Left lung (tissue), 10 donors: Measurements from ENCODE around the gene RPS15. TPM values are rescaled to one million over a fixed set of nuclear protein-coding genes. Genes with fewer than 3 reads are reported as not detected.
A peak's percentile ranks its signal among the peaks of the same experiment; 100 is the strongest.
"Not testable (repeated sequence)": the region's sequence is repeated elsewhere in the genome, so short reads cannot be mapped to it uniquely, and the experiment has no call there.

Source experiments
- ATAC-seq: fragments of 200-7000 bp; cut with Tn5 transposase; one replicate; pipeline ENCODE4 v1.9.1; 2020; ENCODE audit warnings: moderate library complexity
- DNase-seq, 4 donors: peaks; one replicate each; pipeline ENCODE4 v3.0.0-alpha.2; 2013 to 2020
- H3K27ac ChIP-seq, 2 donors: fragments of 200-600 bp; sonication (generic) in 1 of 2; one replicate each; pipeline versions ENCODE4 v1.5.0 to v1.8.0; 2020 to 2021
- H3K27me3 ChIP-seq, 2 donors: fragments of 200-600 bp; sonication (generic) in 1 of 2; one replicate each; pipeline versions ENCODE4 v1.5.0 to v1.8.0; 2020 to 2021
- H3K36me3 ChIP-seq, 2 donors: fragments of 200-600 bp; sonication (generic) in 1 of 2; one replicate each; pipeline versions ENCODE4 v1.5.0 to v1.8.0; 2020 to 2021
- H3K4me1 ChIP-seq, 2 donors: fragments of 200-600 bp; one replicate each; pipeline ENCODE4 v1.8.0; 2021
- H3K4me3 ChIP-seq, 2 donors: fragments of 200-600 bp; sonication (generic) in 1 of 2; one replicate each; pipeline versions ENCODE4 v1.5.0 to v1.8.0; 2020 to 2021; ENCODE audit warnings: mild to moderate bottlenecking in 1 of 2
- H3K9me3 ChIP-seq, 2 donors: fragments of 200-600 bp; sonication (generic) in 1 of 2; one replicate each; pipeline versions ENCODE4 v1.5.0 to v1.8.0; 2020 to 2021
- intact Hi-C, 2 donors: fragments of 100-400 bp; cut with DNase I; formaldehyde crosslinking; loops; one replicate each; pipeline versions ENCODE4 v1.11.2 to v1.14.2; 2022
- polyA plus RNA-seq, 6 donors: library from polyadenylated mRNA; unstranded; fragments of 120-200 nt; gene quantifications; one replicate each; pipeline ENCODE4 v1.2.1, GENCODE V29; 2013; ENCODE audit not compliant: insufficient read length in 6 of 6
- total RNA-seq, 2 donors: library from RNA; stranded (reverse); fragmentation: NEBNext Ultra II Directional; extraction: Animal tissue kit (Norgen Biotek cat#: 25700); gene quantifications; one replicate each; pipeline ENCODE4 v1.2.1, GENCODE V29; 2021
- TF ChIP-seq, protein P1 (sequence below), 2 donors: fragments of 200-600 bp; sonication (generic) in 1 of 2; IDR thresholded peaks; one replicate each; pipeline versions ENCODE4 v1.5.0 to v1.8.0; 2021; ENCODE audit warnings: antibody characterized with exemption in 2 of 2
- donor health status: DM: no; HTN: yes; CAD: no.
- donor health status: DM: no; HTN: no; CAD: no.

RPS15 gene
- total and polyA plus RNA-seq, 8 donors, result 673 to 987 (median 836) TPM

DNA sequence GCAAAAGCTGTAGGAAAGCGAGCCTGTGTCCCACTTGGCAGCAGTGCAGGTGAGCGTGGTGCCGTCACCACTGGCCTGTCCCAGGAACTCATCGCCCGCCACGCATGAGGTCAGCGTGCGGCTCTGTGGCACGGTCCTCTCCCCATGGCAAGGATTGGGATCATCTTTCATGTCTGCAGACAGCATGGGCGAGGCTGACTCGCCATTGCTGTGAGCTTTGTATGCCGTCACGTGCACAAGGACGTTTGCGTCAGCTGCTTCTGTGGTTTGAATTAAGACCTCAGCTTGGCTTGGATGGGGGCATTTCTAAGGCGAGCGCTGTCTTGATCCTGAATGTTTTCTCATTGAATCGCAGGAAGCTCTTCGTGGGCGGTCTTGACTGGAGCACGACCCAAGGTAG is 21.1 kb upstream of the RPS15 start:
- intact Hi-C loops, result no loop called here
- no peak overlapping the region for H3K4me3 ChIP-seq
- no peaks in the 10 kb centered on the region for H3K9me3 ChIP-seq
- H3K4me1 ChIP-seq, result peaks cover 36 to 60% of the 10 kb centered on the region in 2 donors
- ATAC-seq (no peak), DNase-seq (no peak)
- no peaks in the 10 kb centered on the region for H3K27me3 ChIP-seq
- peaks cover 6 to 64% of the 10 kb centered on the region in 2 donors for H3K36me3 ChIP-seq
- peak overlapping the region in 1 of 2 donors; percentile 78 for H3K27ac ChIP-seq
- TF ChIP-seq, protein P1, sequence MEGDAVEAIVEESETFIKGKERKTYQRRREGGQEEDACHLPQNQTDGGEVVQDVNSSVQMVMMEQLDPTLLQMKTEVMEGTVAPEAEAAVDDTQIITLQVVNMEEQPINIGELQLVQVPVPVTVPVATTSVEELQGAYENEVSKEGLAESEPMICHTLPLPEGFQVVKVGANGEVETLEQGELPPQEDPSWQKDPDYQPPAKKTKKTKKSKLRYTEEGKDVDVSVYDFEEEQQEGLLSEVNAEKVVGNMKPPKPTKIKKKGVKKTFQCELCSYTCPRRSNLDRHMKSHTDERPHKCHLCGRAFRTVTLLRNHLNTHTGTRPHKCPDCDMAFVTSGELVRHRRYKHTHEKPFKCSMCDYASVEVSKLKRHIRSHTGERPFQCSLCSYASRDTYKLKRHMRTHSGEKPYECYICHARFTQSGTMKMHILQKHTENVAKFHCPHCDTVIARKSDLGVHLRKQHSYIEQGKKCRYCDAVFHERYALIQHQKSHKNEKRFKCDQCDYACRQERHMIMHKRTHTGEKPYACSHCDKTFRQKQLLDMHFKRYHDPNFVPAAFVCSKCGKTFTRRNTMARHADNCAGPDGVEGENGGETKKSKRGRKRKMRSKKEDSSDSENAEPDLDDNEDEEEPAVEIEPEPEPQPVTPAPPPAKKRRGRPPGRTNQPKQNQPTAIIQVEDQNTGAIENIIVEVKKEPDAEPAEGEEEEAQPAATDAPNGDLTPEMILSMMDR (IDR thresholded peaks at IDR 0.05), result no peak

DNA sequence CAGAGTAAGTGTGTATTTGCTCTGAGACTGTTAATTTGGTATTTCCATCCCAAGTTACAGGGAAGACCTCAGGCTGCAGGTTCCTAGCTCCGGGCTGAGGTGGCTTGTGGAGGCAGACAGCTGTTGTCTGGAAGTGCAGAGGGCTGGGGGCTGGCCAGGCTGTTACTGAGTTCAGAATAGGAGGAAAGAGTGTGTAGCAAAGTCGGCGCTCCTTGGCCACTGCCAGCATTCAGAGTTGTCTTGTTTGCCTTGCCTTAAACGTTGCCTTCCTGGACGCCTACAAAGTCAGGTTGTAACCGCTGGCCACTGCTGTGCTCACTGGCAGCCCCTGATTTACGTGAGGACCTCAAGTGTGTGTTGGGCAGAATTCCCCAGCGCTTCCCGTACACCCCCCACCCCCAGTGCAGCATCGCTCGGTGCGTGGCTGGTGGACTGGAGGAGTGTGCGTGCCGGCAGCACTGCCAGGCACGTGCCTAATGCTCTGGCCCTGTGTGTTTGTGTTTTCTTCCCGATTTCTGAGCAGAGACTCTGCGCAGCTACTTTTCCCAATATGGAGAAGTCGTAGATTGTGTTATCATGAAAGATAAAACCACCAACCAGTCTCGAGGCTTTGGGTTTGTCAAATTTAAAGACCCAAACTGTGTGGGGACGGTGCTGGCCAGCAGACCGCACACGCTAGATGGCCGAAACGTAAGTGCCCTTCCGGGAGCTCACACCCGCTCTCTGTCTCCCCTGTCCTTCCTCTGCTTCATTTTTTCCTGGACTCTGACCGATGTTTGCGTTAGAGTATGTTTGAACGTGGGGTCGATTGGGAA is 20.3 kb upstream of the RPS15 start:
- H3K4me3 ChIP-seq, result no peak overlapping the region
- intact Hi-C loops, result no loop called here
- peaks cover 6 to 67% of the 10 kb centered on the region in 2 donors for H3K36me3 ChIP-seq
- TF ChIP-seq, protein P1 (IDR thresholded peaks at IDR 0.05), result no peak
- no peaks in the 10 kb centered on the region for H3K9me3 ChIP-seq
- no peak for ATAC-seq
- H3K4me1 ChIP-seq, result peaks cover 29 to 53% of the 10 kb centered on the region in 2 donors
- no peak overlapping the region for H3K27ac ChIP-seq
- no peak for DNase-seq
- no peaks in the 10 kb centered on the region for H3K27me3 ChIP-seq

DNA sequence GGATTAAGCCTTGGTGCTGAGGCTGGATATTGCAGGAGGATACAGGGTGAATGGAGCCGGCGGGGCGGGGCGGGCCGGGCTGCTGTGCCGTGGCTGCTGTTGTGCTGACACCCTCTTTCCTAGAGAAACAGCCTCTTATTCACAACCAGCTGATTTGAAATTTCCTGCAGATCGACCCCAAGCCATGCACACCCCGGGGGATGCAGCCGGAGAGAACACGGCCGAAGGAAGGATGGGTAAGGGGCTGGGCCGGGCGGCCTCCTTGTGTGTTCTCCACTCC is 19.8 kb upstream of the RPS15 start:
- intact Hi-C loops, result no loop called here

DNA sequence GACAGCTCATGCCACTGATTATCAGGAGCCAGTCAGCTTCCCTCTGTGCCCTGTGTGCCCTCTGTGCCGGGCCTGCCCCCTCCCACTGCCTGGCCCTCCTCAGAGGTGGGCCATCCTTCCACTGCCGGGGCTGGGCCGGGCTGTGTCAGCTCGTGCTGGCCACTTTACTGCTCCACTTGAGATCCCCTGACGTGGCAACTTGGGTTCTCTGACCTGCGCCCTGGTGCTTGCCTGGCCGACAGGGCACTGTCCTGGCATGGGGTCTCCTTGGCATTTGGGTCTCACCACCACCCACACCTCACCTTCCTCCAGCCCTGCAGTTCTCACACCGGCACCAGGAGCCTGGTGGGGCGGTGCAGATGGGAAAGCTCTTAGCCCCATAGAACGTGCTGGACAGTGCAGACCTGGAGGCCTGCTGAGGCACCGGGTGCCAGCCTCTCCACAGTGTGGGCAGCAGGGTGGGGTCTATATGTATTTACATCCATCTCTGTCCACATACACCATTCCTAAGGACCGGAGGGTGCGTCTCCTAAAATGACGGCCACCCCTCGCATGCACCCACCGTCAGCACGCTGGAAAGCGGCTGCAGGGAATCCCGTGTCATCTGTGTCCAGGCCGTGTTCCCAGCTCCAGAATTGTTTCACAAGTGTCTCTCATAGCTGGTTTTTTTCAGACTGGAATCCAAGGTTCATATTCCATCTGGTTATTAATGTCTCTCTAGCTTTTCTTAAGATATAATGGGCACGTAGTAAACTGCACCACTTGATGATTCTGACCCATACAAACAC is 19.1 kb upstream of the RPS15 start:
- peak in 1 of 4 donors; percentile 63 for DNase-seq
- peaks cover 0 to 69% of the 10 kb centered on the region in 2 donors for H3K36me3 ChIP-seq
- intact Hi-C loops, result no loop called here
- no peaks in the 10 kb centered on the region for H3K9me3 ChIP-seq
- no peak overlapping the region for H3K4me3 ChIP-seq
- no peaks in the 10 kb centered on the region for H3K27me3 ChIP-seq
- peaks cover 29 to 46% of the 10 kb centered on the region in 2 donors for H3K4me1 ChIP-seq
- ATAC-seq, result no peak
- no peak overlapping the region for H3K27ac ChIP-seq
- TF ChIP-seq, protein P1 (IDR thresholded peaks at IDR 0.05), result no peak

More for the DNA sequence above, 19.8 kb upstream of the RPS15 start:
- TF ChIP-seq, protein P1 (IDR thresholded peaks at IDR 0.05), result no peak
- DNase-seq (no peak), ATAC-seq (no peak)
- Histone ChIP-seq H3K36me3 (peaks cover 2 to 67% of the 10 kb centered on the region in 2 donors), H3K9me3 (no peaks in the 10 kb centered on the region), H3K4me3 (no peak overlapping the region), H3K4me1 (peaks cover 29 to 48% of the 10 kb centered on the region in 2 donors), H3K27ac (no peak overlapping the region), H3K27me3 (no peaks in the 10 kb centered on the region)

DNA sequence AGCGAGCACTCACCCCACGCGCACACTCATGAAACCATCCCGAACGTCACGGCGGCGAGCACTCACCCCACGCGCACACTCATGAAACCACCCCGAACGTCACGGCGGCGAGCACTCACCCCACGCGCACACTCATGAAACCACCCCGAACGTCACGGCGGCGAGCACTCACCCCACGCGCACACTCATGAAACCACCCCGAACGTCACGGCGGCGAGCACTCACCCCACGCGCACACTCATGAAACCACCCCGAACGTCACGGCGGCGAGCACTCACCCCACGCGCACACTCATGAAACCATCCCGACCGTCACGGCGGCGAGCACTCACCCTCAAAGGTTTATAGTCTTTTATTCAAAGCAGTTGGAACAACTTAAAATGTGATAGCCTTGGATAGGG is 18.1 kb upstream of the RPS15 start:
- peaks cover 0 to 76% of the 10 kb centered on the region in 2 donors for H3K36me3 ChIP-seq
- intact Hi-C loops, ATAC-seq, H3K27me3 ChIP-seq, H3K4me3 ChIP-seq, DNase-seq, H3K9me3 ChIP-seq, H3K27ac ChIP-seq: not testable (repeated sequence)
- peaks cover 22 to 36% of the 10 kb centered on the region in 2 donors for H3K4me1 ChIP-seq
